H1 (cell line): ENCODE data around the gene TMEM45A.

Experiments
- CEBPB ChIP-seq: IDR thresholded peaks from 2 replicates; pipeline ENCODE4 v1.6.1; 2012; ENCODE audit warnings: low read depth, low read length
- EZH2 ChIP-seq: fragments of 200-600 bp; sonication (generic); IDR thresholded peaks from 2 replicates; pipeline ENCODE4 v1.7.1; 2012; ENCODE audit warnings: low read depth, mild to moderate bottlenecking, moderate library complexity, low read length, inconsistent platforms; ENCODE audit not compliant: severe bottlenecking
- PHF8 ChIP-seq: fragments of 200-600 bp; sonication (generic); conservative IDR thresholded peaks from 2 replicates; pipeline ENCODE4 v1.7.1; 2012; ENCODE audit warnings: low read depth, mild to moderate bottlenecking, inconsistent platforms, low read length, moderate library complexity
- POLR2A ChIP-seq, 2 experiments: IDR thresholded peaks; 1 replicate in 1 of 2; 2 replicates in 1 of 2; pipeline ENCODE4 v1.6.1; 2011; ENCODE audit warnings: low read depth in 2 of 2, low read length in 2 of 2, mild to moderate bottlenecking in 2 of 2; ENCODE audit errors: control extremely low read depth in 1 of 2
- RBBP5 ChIP-seq: IDR thresholded peaks from 2 replicates; pipeline ENCODE4 v1.7.1; 2012; ENCODE audit warnings: low read depth, mild to moderate bottlenecking, inconsistent platforms, low read length, moderate library complexity, borderline replicate concordance
- SAP30 ChIP-seq: fragments of 300-600 bp; sonication (generic); IDR thresholded peaks from 2 replicates; pipeline ENCODE4 v1.7.1; 2012; ENCODE audit warnings: low read length, moderate library complexity, mild to moderate bottlenecking, inconsistent platforms; ENCODE audit not compliant: insufficient read depth, insufficient replicate concordance
- SIN3A ChIP-seq, 2 experiments: IDR thresholded peaks in 1 of 2; conservative IDR thresholded peaks in 1 of 2; 2 replicates each; pipeline ENCODE4 v1.6.1; 2011 to 2012; ENCODE audit warnings: low read length in 2 of 2, improper control_type of control experiment in 1 of 2, low read depth in 1 of 2, mild to moderate bottlenecking in 1 of 2
- USF2 ChIP-seq: IDR thresholded peaks from 2 replicates; pipeline ENCODE4 v1.6.1; 2011; ENCODE audit warnings: low read length, improper control_type of control experiment
- YY1 ChIP-seq: IDR thresholded peaks from 2 replicates; pipeline ENCODE4 v1.6.1; 2011; ENCODE audit warnings: low read depth, mild to moderate bottlenecking, low read length
- TF ChIP-seq, protein P1 (sequence below), 3 experiments: IDR thresholded peaks; 1 replicate in 2 of 3; 2 replicates in 1 of 3; pipeline versions ENCODE4 v1.5.1 to v1.6.1; 2011; ENCODE audit warnings: low read length in 3 of 3, mild to moderate bottlenecking in 3 of 3, inconsistent platforms in 2 of 3, low read depth in 1 of 3, moderate library complexity in 1 of 3; ENCODE audit not compliant: insufficient read depth in 1 of 3; ENCODE audit errors: control extremely low read depth in 1 of 3
- TF ChIP-seq, protein P2 (sequence below): IDR thresholded peaks from 2 replicates; pipeline ENCODE4 v1.6.1; 2012; ENCODE audit warnings: inconsistent platforms

GRCh38 chr3:100609963-100610362, 117.5 kb downstream of the TMEM45A start:
- TF ChIP-seq POLR2A (IDR thresholded peaks at IDR 0.05; ENCODE audit: control extremely low read depth in 1 of 2, low read depth in 2 of 2, low read length in 2 of 2) (no peak), SAP30 (no peak), PHF8 (no peak), RBBP5 (no peak), YY1 (no peak), EZH2 (no peak), USF2 (no peak), SIN3A (conservative IDR thresholded peaks at IDR 0.05 in 1 of 2, IDR thresholded peaks at IDR 0.05 in 1 of 2; ENCODE audit: low read depth in 1 of 2, low read length in 2 of 2) (no peak), CEBPB (no peak)
- TF ChIP-seq, protein P1, sequence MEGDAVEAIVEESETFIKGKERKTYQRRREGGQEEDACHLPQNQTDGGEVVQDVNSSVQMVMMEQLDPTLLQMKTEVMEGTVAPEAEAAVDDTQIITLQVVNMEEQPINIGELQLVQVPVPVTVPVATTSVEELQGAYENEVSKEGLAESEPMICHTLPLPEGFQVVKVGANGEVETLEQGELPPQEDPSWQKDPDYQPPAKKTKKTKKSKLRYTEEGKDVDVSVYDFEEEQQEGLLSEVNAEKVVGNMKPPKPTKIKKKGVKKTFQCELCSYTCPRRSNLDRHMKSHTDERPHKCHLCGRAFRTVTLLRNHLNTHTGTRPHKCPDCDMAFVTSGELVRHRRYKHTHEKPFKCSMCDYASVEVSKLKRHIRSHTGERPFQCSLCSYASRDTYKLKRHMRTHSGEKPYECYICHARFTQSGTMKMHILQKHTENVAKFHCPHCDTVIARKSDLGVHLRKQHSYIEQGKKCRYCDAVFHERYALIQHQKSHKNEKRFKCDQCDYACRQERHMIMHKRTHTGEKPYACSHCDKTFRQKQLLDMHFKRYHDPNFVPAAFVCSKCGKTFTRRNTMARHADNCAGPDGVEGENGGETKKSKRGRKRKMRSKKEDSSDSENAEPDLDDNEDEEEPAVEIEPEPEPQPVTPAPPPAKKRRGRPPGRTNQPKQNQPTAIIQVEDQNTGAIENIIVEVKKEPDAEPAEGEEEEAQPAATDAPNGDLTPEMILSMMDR (IDR thresholded peaks at IDR 0.05; ENCODE audit: control extremely low read depth in 1 of 3, insufficient read depth in 1 of 3, low read depth in 1 of 3, low read length in 3 of 3): no peak
- TF ChIP-seq, protein P2, sequence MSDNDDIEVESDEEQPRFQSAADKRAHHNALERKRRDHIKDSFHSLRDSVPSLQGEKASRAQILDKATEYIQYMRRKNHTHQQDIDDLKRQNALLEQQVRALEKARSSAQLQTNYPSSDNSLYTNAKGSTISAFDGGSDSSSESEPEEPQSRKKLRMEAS: no peak
